Thyroid gland (tissue), 4 donors: ENCODE results near the gene KCNQ4.

ENCODE experiments used
- POLR2A ChIP-seq, 2 donors: fragments of 450-650 bp; IDR thresholded peaks; one replicate each; pipeline ENCODE4 v1.6.1; 2017; ENCODE audit warnings: antibody characterized with exemption in 2 of 2, mild to moderate bottlenecking in 2 of 2, moderate library complexity in 1 of 2
- TF ChIP-seq, protein P1 (sequence below), 6 experiments: fragments of 200-600 bp in 3 of 6; fragments of 450-650 bp in 3 of 6; sonication (generic) in 3 of 6; IDR thresholded peaks; one replicate each; pipeline ENCODE4 v1.5.1; 2016 to 2019; ENCODE audit warnings: antibody characterized with exemption in 6 of 6, mild to moderate bottlenecking in 2 of 6, inconsistent platforms in 1 of 6, moderate library complexity in 1 of 6

DNA sequence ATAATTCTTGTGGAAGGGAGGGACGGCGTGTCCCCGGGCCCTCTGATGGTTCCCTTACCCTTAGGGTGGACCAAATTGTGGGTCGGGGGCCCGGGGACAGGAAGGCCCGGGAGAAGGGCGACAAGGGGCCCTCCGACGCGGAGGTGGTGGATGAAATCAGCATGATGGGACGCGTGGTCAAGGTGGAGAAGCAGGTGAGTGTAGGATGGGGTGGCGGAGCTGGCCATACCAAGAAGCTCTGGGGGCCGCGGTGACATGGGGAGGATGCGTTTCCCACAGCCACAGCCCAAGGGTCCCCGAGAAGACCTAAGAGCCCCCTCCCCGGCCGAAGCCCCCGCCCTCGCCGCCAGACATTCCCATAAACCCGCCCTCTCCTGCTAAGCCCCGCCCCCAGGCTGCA, 54.0 kb downstream of the KCNQ4 start:
- TF ChIP-seq, protein P1, sequence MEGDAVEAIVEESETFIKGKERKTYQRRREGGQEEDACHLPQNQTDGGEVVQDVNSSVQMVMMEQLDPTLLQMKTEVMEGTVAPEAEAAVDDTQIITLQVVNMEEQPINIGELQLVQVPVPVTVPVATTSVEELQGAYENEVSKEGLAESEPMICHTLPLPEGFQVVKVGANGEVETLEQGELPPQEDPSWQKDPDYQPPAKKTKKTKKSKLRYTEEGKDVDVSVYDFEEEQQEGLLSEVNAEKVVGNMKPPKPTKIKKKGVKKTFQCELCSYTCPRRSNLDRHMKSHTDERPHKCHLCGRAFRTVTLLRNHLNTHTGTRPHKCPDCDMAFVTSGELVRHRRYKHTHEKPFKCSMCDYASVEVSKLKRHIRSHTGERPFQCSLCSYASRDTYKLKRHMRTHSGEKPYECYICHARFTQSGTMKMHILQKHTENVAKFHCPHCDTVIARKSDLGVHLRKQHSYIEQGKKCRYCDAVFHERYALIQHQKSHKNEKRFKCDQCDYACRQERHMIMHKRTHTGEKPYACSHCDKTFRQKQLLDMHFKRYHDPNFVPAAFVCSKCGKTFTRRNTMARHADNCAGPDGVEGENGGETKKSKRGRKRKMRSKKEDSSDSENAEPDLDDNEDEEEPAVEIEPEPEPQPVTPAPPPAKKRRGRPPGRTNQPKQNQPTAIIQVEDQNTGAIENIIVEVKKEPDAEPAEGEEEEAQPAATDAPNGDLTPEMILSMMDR (IDR thresholded peaks at IDR 0.05) = no peak
- TF ChIP-seq POLR2A (IDR thresholded peaks at IDR 0.05) = no peak
